Dermis microvascular lymphatic vessel endothelial cell (primary cell): ENCODE measurements around the gene ITGA6. TPM values are rescaled to one million over a fixed set of nuclear protein-coding genes. Genes with fewer than 3 reads are reported as not detected.
"Not testable (repeated sequence)": the region's sequence is repeated elsewhere in the genome, so short reads cannot be mapped to it uniquely, and the experiment has no call there.

Experiments
- DNase-seq, 2 donors: peaks; one replicate each; pipeline versions ENCODE4 v3.0.0 to v3.0.0-alpha.2; 2010; ENCODE audit warnings: low read depth in 2 of 2
- total RNA-seq: library from RNA; depleted of rRNA; stranded (reverse); fragments of >200 nt; gene quantifications from 2 replicates; pipeline ENCODE4 v1.2.1, GENCODE V29; 2014

ITGA6 gene
- total RNA-seq, 1 donor from 2014 or later = 305 TPM

DNA sequence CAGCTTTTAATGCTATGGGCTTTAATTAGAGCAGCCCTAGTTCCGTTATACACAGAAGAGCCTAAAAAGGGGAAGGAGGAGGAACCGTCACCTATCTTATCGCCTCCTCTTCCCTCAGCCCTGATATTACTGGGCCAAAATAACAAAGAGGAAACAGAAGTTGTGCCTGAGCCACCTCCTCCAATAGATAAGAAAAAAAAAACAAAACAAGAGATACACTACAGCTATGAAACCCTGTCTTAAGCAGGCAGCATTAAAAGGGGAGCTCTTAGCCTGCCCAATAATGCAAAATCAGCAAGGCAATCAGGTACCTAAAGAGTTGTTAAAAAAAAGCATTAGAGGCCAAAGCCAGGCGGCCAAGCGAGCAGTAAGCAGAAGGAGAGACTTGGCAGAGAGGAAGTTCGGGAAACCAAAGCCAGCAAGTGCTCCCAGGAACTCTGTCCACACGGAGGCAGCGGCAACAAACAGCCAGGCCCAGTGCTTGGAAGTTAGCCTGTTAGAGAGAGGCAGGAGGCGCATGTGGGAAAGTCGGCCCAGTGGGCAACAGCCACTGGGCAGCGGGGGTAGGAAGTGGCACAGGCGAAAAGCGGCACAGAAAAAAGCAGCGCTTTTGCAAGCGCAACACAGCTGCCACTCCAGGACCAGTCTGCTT is 86.7 kb downstream of the ITGA6 start:
- no peak for DNase-seq

DNA sequence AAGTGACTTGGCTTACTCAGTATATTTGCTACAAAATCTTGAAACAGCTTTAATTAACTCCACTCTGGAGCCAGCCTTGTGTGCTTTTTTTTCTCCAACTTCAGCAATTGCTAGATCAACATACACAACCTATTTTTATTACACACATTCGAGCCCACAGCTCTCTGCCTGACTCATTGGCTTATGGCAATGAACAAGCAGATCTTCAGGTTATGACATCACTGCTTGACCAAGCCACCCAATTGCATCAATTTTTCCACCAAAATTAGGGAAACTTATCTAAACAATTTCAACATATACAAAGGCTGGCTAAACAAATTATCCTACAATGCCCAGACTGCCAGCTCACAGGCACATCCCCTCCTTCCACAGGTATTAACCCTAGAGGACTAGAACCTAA is 88.9 kb downstream of the ITGA6 start:
- DNase-seq = no peak

DNA sequence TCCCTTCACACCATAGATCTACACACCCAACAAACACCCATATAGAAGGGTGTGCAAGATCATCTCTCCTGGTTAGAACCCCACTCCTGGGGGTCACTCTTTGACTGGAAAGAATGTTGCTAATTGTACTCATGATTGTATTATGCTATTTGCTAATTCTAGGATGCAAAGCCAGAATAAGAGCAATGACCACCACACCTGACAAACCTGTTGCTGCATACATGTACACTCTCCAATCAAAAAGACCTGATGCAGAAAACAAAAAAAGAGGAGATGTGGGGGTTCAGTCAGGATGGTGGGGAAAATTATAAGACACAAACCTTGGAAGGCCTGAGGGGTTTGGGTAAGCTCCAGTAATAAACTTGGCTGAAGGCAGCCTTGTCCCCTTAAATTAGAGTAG is 91.6 kb downstream of the ITGA6 start:
- DNase-seq = no peak

DNA sequence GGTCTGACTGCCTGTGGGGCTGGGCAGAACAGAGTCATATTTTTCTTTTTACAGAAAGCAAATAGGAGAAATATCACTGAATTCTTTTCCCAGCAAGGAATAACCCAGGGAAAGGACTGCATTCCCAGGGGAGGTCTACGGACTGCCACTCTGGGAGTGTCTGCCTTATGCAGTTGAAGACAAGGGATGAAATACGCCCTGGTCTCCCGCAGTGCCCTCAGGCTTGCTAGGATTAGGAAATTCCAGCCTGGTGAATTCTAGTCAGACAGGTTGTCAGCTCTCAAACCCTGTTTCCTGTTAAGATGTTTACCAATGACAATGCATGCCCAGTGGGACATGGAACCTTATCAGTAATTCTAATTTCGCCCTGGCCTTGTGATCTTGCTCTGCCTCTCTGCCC is 98.2 kb downstream of the ITGA6 start:
- peak in 1 of 2 donors; percentile 6 for DNase-seq

DNA sequence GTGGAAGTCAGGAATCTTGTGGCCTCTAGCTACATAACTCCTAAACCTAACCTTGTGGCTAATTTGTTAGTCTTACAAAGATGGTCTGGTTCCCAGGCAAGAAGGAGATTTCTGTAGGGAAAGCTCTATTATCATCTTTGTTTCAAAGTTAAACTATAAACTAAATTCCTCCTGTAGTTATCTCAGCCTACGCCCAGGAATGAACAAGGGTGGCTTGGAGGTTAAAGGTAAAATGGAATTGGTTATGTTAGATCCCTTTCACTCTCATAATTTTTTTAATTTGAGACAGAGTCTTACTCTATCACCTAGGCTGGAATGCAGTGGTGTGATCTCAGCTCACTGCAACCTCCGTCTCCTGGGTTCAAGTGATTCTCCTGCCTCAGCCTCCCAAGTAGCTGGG is 103.9 kb downstream of the ITGA6 start:
- DNase-seq = no peak

DNA sequence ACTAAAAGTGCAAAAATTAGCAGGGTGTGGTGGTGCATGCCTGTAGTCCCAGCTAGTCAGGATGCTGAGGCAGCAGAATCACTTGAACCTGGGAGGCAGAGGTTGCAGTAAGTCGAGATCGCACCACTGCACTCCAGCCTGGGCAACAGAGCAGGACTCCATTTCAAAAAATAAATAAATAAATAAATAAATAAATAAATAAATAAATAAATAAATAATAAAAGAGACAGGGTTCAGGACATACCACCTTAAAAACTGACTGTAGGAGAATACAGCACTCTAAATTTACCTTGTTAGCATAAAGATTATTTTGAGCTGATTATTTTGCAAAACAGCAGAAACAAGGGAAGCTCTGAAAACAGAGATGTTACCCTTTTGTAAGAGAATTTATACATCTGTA is 105.1 kb downstream of the ITGA6 start:
- not testable (repeated sequence) for DNase-seq

DNA sequence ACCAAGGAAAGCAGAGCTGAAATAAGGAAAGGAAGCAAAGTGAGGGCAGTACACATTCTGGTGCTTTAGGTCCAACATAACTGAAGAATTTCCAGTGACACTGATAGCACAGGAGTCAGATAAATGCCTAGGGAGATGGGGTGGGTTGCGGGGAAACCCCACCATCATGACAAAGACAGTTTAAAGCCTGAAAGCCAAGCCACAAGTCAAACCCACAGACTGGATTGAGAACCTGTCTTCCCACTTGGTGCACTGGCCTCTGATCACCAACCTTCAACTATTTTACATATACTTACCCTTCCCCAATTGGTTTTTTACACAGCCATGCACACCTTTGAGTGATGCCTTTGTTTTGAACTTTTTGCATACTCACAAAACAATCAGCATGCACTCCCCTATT is 106.3 kb downstream of the ITGA6 start:
- no peak for DNase-seq

DNA sequence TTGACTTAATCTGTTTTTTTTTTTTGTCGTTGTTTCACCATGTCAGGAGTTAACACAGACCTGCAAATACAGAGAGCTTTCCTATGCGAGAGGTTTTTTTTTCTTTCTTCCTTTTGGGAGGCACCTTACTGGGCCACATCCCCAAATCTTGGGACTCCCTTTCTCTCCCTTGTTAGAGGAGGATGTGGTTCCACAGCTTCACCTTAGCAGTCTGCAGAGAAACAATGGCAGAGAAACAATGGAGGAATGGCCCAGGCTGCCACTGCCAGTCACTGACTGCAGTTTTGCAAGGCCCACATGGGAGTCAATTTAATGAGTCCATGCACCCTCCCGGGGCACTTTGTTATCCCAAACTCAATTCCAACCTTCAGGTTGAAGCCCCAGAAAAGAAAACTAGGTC is 107.7 kb downstream of the ITGA6 start:
- DNase-seq = no peak

DNA sequence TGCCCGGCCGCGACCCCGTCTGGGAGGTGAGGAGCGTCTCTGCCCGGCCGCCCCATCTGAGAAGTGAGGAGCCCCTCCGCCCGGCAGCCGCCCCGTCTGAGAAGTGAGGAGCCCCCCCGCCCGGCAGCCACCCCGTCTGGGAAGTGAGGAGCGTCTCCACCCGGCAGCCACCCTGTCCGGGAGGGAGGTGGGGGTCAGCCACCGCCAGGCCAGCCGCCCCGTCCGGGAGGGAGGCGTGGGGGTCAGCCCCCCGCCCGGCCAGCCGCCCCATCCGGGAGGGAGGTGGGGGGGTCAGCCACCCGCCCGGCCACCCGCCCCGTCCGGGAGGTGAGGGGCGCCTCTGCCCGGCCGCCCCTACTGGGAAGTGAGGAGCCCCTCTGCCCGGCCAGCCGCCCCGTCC is 110.5 kb downstream of the ITGA6 start:
- not testable (repeated sequence) for DNase-seq

DNA sequence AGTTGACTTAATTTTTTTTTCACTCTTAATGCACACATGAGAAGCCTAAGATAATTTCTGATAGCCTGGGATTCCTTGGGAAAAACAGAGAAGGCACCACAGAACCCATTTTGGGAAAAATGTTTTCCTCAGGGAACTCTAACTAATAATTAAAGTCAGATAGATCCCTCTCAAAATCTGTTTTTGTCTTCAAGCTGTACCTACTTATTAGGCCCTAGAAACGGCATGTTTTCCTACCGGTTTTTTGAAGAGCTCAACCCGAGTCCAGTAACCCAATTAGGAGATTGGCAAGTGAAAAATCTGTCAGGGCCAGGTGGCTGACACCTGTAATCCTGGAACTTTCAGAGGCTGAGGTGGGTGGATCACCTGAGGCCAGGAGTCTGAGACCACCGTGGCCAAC is 112.4 kb downstream of the ITGA6 start:
- DNase-seq = no peak

DNA sequence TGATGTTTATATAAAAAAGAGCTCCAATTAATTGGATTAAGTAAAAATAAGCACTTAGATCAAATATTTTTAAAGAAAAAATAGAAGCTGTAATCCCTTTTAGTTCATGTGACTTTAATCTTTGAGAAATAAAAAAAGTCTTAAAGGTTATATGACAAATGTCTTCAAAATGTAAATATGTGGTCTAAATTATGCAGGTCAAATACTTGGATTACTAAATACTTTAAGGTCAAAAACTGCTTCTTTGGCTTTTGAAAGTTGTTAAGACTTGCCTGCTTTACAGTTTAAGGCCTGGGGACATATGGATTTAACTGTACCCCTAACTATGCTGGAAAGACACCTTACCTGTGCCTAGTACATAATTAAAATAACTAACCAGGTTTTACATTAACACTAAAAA is 113.0 kb downstream of the ITGA6 start:
- DNase-seq = no peak

DNA sequence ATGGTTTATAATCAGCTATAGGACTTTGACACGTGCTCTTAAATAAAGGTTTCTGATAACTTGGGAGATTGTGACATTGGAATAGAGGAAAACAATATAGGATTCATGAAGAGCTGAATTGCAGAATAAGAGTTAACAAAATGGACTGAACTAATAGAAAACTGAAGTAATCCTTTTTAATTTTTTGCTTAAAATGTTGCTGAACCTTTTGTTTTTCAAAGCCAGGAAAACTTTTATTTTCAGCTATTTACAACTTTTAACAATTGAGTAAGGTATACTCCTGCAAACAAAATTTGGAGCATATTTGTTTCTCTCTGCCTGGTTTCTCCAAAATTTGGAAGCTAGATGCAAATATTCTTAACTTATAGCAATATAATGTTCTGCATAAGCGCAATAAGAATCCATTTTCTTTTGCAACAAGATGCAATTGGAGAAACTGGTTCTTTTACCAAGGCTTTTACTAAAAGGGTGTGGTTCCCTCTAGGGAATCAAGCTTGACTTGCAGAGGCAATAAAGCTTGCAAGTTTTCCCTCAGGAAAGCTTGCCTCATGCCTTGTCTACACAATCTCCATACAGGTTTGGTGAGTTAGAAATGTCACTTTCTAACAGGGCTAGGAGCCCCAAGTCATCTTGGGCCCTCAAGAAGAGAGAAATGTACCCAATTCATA is 118.2 kb downstream of the ITGA6 start:
- no peak for DNase-seq

DNA sequence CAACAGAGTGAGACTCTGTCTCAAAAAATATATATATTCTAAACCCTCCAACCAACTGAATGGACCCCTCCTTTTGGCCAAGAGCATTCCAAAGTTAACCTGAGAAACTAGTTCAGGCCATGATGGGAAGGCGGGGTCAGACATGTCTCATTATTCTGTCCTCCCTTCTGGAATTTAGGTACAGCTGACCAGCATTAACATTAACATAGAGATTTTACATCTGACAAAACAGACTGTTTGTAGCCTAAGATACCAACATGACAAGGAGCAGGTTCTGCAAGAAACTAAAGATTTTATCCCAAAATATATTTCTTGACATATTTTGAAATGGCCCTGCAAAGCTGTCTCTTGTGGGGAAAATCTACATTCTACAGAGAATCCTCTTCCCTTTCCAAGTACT is 121.7 kb downstream of the ITGA6 start:
- DNase-seq = no peak

DNA sequence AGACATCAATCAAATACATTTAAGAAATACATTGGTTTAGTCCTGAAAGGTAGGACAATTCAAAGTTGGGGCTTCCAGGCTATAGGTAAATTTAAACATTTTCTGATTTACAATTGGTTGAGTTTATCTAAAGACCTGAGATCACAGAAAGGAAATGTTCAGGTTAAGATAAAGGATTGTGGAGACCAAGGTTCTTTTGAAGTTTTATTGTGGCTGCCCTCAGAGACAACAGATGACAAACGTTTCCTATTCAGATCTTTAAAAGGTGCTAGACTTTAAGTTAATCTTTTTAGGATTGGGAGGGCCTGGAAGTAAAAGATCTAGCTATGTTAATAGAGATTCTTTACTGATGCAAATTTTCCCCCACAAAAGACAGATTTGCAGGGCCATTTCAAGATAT is 122.4 kb downstream of the ITGA6 start:
- not testable (repeated sequence) for DNase-seq

DNA sequence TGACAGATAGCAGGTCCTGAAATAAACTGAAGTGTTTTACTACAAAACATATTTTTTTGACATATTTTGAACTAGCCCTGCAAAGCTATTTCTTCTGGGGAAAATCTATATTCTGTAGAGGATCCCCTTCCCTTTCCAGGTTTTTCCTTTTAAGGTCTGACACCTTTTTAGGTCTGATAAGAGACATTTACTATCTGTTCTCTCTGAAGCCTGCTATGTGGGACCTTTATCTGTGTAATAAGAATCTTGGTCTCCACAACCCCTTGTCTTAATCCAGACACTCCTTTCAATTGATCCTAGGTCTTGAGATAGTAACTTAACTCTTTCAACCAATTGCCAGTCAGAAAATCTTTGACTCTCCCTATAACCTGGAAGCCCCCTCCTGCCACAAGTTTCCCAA is 123.0 kb downstream of the ITGA6 start:
- no peak for DNase-seq

DNA sequence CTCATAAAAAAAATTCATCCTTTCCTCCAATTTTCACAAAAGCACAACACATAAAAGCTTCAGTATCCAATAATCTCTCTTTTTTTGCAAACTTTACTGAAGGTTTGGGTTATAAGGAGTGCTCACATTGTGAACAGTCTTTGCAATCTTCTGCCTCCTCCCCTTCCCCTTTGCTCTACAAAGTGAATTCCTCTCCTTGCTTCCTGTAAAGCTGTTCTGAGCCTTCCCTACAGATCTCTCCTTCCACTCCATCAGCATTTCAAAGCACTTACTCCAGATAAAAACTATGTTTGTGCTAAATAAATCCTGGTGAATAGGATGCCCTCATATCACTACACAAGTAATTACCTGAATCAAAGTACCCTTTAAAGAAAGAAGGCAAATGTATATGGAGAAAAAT is 123.9 kb downstream of the ITGA6 start:
- DNase-seq = no peak

DNA sequence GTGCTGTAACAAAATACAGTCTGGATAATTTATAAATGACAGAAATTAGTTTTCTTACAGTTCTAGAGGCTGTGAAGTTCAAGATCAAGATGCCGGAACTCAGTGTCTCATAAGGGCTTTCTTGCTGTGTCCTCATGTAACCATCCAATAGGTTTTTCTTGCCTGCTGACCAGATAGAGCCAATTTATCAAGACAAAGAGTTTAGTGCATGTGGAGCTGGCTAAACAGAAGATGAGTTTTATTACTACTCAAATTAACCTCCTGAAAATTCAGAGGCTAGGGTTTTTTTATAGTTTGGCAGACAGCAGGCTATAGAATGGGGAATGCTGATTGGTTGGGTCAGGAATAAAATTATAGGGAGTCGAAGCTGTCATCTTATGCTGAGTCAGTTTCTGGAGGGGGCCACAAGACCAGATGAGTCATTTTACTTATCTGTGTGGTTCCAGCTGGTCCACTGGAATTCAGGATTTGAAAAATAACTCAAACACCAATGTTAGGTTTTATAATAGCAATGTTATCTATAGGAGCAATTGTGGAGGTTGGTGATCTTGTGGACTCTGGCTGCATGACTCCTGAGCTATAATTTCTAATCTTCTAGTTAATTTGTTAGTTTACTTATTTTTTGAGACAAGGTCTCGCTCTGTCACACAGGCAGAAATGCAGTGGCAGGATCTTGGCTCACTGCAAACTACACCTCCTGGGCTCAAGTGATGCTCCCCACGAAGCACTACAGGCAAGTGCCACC is 125.3 kb downstream of the ITGA6 start:
- peak in 1 of 2 donors; percentile 83 for DNase-seq

DNA sequence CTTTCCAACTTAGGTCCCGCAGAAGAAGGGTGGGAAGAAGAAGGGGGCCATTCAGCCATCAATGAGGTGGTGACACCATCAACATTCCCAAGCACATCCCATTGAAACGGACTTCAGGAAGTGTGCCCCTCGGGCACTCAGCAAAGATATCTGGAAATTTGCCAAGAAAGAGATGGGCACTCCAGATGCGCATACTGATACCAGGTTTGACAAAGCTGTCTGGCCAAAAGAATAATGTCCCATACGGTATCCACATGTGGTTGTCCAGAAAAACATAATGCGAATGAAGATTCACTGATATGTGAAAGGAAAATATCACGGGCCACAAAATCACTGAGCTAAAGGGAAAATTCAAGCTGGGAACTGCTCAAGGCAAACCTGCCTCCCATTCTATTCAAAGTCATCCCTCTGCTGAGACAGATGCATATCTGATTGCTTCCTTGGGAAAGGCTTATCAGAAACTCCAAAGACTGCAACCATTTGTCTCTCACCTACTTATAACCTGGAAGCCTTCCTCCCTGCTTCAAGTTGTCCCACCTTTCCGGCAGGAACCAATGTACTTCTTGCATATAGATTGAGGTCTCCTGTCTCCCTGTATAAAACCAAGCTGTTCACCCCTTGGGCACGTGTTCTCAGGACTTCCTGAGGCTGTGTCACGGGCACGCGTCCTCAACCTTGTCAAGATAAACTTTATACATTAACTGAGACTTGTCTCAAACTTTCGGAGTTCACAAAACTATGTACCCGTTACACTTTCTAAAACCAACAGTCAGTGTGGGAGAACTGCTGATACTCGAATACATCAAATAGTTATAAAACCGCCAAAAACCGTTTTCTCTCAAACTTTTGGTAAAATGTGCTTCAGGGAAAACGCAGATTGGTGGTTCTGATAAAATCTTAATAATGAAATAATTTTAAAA is 127.2 kb downstream of the ITGA6 start:
- no peak for DNase-seq

DNA sequence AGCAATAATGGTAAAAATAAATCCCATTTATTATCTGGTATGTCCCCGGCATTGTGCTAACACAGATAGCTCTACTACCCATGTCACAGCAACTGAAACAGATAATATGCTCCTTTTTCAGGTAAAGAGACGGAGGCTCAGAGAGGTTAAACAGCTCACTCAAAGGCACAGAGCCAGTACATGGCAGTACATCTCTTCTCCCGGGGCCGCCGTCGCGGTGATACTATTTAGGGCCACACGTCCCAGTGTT is 127.8 kb downstream of the ITGA6 start:
- DNase-seq = no peak
